Left lung (tissue), 10 donors: ENCODE data around the gene CEND1. TPM values are rescaled to one million over a fixed set of nuclear protein-coding genes. Genes with fewer than 3 reads are reported as not detected.

Experiments used
- ATAC-seq: fragments of 200-7000 bp; cut with Tn5 transposase; one replicate; pipeline ENCODE4 v1.9.1; 2020; ENCODE audit warnings: moderate library complexity
- DNase-seq, 4 donors: peaks; one replicate each; pipeline ENCODE4 v3.0.0-alpha.2; 2013 to 2020
- H3K27ac ChIP-seq, 2 donors: fragments of 200-600 bp; sonication (generic) in 1 of 2; one replicate each; pipeline versions ENCODE4 v1.5.0 to v1.8.0; 2020 to 2021
- H3K27me3 ChIP-seq, 2 donors: fragments of 200-600 bp; sonication (generic) in 1 of 2; one replicate each; pipeline versions ENCODE4 v1.5.0 to v1.8.0; 2020 to 2021
- H3K36me3 ChIP-seq, 2 donors: fragments of 200-600 bp; sonication (generic) in 1 of 2; one replicate each; pipeline versions ENCODE4 v1.5.0 to v1.8.0; 2020 to 2021
- H3K4me1 ChIP-seq, 2 donors: fragments of 200-600 bp; one replicate each; pipeline ENCODE4 v1.8.0; 2021
- H3K4me3 ChIP-seq, 2 donors: fragments of 200-600 bp; sonication (generic) in 1 of 2; one replicate each; pipeline versions ENCODE4 v1.5.0 to v1.8.0; 2020 to 2021; ENCODE audit warnings: mild to moderate bottlenecking in 1 of 2
- H3K9me3 ChIP-seq, 2 donors: fragments of 200-600 bp; sonication (generic) in 1 of 2; one replicate each; pipeline versions ENCODE4 v1.5.0 to v1.8.0; 2020 to 2021
- intact Hi-C, 2 donors: fragments of 100-400 bp; cut with DNase I; formaldehyde crosslinking; loops; one replicate each; pipeline versions ENCODE4 v1.11.2 to v1.14.2; 2022
- polyA plus RNA-seq, 6 donors: library from polyadenylated mRNA; unstranded; fragments of 120-200 nt; gene quantifications; one replicate each; pipeline ENCODE4 v1.2.1, GENCODE V29; 2013; ENCODE audit not compliant: insufficient read length in 6 of 6
- total RNA-seq, 2 donors: library from RNA; stranded (reverse); fragmentation: NEBNext Ultra II Directional; extraction: Animal tissue kit (Norgen Biotek cat#: 25700); gene quantifications; one replicate each; pipeline ENCODE4 v1.2.1, GENCODE V29; 2021
- TF ChIP-seq, protein P1 (sequence below), 2 donors: fragments of 200-600 bp; sonication (generic) in 1 of 2; IDR thresholded peaks; one replicate each; pipeline versions ENCODE4 v1.5.0 to v1.8.0; 2021; ENCODE audit warnings: antibody characterized with exemption in 2 of 2
- donor health status: DM: no; HTN: yes; CAD: no.
- donor health status: DM: no; HTN: no; CAD: no.

The CEND1 gene
- total and polyA plus RNA-seq, 8 donors: 0.11 to 0.47 (median 0.36) TPM; not detected in 1

DNA sequence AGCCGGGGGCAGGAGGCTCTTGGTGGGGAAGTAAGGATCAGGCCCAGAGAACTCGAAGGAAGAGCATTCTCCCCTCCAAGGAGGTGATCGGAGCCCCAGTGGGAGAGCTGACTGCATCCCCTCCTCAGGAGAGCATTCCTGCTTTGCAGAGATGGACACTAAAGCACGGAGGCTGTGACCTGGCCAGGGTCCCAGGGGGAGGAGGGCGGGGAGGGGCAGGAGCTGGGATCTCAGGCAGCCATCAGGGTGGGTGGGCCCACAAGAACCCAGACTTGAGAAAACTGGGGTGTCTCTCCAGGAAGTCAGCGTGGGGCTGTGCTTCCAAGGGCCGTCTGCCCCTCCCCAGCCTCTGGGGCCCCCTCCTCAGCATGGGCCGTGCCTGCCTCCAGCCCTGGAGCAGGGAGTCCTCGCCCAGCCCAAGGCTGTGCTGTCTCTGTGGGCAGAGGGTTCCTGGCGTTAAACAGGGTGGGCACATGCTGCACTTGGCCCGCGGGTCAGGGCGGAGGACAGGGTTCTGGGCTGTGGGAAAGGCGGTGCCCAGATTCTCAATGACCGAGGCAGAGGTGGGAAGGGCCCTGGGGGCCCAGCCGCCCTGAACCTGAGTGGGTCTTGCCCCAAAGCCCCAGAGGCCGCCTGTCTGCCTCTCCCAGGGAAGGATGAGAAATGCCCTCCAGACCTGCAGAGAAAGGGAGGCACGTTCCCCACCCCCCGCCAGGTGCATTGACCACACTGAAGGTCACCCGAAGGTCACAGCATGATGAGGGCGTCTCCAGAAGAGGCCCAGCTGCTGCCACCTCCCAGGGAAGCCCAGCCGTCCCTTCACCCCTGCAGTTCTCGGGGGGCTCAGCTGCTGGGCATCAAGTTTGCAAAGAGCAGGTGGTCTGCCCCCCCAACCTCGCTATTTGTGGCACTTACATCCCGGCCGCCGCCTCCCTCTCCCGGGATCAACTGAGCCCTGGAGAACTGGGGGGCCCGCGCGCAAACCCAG is 643 bp downstream of the CEND1 start:
- Histone ChIP-seq H3K27ac (no peak overlapping the region), H3K4me3 (no peak overlapping the region), H3K9me3 (no peaks in the 10 kb centered on the region), H3K27me3 (peaks cover 0 to 31% of the 10 kb centered on the region in 2 donors), H3K4me1 (no peaks in the 10 kb centered on the region), H3K36me3 (peaks cover 0 to 32% of the 10 kb centered on the region in 2 donors)
- ATAC-seq: no peak
- no peak for DNase-seq
- intact Hi-C loops: no loop called here
- TF ChIP-seq, protein P1, sequence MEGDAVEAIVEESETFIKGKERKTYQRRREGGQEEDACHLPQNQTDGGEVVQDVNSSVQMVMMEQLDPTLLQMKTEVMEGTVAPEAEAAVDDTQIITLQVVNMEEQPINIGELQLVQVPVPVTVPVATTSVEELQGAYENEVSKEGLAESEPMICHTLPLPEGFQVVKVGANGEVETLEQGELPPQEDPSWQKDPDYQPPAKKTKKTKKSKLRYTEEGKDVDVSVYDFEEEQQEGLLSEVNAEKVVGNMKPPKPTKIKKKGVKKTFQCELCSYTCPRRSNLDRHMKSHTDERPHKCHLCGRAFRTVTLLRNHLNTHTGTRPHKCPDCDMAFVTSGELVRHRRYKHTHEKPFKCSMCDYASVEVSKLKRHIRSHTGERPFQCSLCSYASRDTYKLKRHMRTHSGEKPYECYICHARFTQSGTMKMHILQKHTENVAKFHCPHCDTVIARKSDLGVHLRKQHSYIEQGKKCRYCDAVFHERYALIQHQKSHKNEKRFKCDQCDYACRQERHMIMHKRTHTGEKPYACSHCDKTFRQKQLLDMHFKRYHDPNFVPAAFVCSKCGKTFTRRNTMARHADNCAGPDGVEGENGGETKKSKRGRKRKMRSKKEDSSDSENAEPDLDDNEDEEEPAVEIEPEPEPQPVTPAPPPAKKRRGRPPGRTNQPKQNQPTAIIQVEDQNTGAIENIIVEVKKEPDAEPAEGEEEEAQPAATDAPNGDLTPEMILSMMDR (IDR thresholded peaks at IDR 0.05): no peak

DNA sequence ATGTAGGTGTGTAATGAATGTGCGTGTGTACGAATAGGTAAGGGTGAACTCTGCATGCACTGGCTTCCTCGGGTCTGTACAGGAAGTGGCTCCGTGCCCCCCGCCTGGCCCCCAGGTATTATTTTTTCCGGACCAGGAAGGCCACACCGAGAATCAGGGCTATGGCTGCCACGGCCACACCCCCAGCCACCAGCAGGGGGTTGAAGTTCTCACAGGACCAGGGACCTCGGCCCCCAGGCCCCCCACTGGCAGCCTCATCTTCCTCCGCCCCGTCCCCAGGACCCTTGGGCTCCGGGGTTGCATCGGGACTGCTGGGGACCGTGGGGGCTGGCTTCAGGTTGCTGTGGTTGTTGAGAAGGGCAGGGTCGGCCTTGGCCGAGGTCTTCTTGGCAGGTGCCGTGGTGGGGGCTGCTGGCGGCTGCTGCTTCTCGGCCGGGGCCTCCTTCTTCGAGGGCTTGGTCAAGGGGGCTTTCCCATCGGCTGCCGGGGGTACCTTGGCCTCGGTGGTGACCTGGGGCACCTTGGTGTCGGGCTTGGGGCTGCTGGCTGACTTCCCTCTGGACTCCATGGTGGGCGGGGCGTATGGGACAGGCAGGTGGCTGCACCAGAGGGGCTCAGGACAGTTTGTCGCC is 1.8 kb downstream of the CEND1 start:
- Histone ChIP-seq H3K27me3 (peaks cover 0 to 31% of the 10 kb centered on the region in 2 donors), H3K9me3 (no peaks in the 10 kb centered on the region), H3K36me3 (peaks cover 0 to 21% of the 10 kb centered on the region in 2 donors), H3K4me3 (no peak overlapping the region), H3K27ac (no peak overlapping the region), H3K4me1 (peaks cover 0 to 4% of the 10 kb centered on the region in 2 donors)
- ATAC-seq: no peak
- intact Hi-C loops: no loop called here
- DNase-seq: no peak
- TF ChIP-seq, protein P1 (IDR thresholded peaks at IDR 0.05): no peak

- no peak overlapping the region for H3K4me3 ChIP-seq
- no peak for ATAC-seq
- peaks cover 0 to 11% of the 10 kb centered on the region in 2 donors for H3K36me3 ChIP-seq
- no peaks in the 10 kb centered on the region for H3K9me3 ChIP-seq
- DNase-seq: no peak
- H3K4me1 ChIP-seq: peaks cover 0 to 4% of the 10 kb centered on the region in 2 donors
- H3K27me3 ChIP-seq: peaks cover 0 to 31% of the 10 kb centered on the region in 2 donors
- intact Hi-C loops: no loop called here
- TF ChIP-seq, protein P1 (IDR thresholded peaks at IDR 0.05): no peak
- no peak overlapping the region for H3K27ac ChIP-seq
Observed at GRCh38 chr11:787084-787675, 2.7 kb downstream of the CEND1 start.

DNA sequence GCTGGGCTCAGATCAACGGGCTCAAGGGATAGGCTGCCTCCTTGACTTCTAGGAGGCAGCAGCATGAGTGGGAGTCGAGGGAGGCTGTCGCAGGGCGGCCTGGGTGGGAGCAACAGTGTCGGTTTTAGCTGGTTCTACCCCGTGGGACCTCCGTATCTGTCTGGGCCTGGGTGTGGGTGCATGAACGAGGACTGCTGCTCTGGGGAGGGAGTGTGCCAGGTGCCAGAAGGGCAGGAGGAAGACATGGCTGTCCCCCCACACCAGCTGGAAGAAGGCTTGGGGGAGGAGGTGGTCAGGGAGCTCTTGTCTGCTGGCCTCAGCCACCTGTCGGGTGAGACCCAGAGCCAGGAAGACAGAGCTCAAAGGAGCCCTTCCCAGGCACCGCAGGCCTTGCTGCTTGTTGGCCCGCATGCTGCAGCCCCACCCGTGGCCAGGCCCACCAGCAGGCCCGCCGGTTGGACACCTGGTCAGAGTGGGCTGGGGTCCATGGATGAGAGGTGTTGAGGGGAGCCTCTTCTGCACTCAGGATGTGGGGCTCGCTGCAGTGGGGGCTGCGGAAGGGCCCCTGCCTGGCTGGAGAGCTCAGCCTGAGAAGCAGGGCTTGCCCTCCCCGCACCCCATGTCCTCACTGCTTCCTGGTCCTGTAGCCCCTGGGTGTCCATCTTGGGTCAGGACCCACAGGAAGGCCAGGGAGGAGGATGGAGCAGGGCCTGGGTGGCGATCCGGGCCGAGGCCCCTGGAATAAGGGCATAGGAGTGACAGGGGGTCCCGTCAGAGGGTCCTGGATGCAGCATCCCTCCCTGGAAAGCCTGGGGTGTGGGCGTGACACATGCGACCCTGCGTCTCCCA is 3.4 kb downstream of the CEND1 start:
- no peak overlapping the region for H3K27ac ChIP-seq
- peaks cover 0 to 4% of the 10 kb centered on the region in 2 donors for H3K4me1 ChIP-seq
- H3K36me3 ChIP-seq: peaks cover 0 to 4% of the 10 kb centered on the region in 2 donors
- ATAC-seq: no peak
- no peaks in the 10 kb centered on the region for H3K9me3 ChIP-seq
- peaks cover 0 to 31% of the 10 kb centered on the region in 2 donors for H3K27me3 ChIP-seq
- TF ChIP-seq, protein P1 (IDR thresholded peaks at IDR 0.05): no peak
- no peak overlapping the region for H3K4me3 ChIP-seq
- no peak for DNase-seq
- intact Hi-C loops: no loop called here
